ENCODE measurements around the gene CAPN12. TPM values are rescaled to one million over a fixed set of nuclear protein-coding genes. Genes with fewer than 3 reads are reported as not detected.

The CAPN12 gene
- polyA plus RNA-seq, 1 donor (not counting 4 experiments of a cell fraction or from before 2014, with no cell fraction given): 5.6 TPM

- Histone ChIP-seq H4K20me1 (ENCODE audit: control insufficient read depth, extremely low read depth, insufficient read depth, low read length) (peaks cover 4% of the 10 kb centered on the region), H3K36me3 (ENCODE audit: control insufficient read depth in 2 of 2, extremely low read depth in 1 of 2, insufficient read depth in 2 of 2, low read length in 2 of 2) (peaks cover 68 to 80% of the 10 kb centered on the region in 2 experiments), H3K79me2 (ENCODE audit: control insufficient read depth, insufficient read depth, low read length) (peaks cover 58% of the 10 kb centered on the region), H3K4me2 (ENCODE audit: control insufficient read depth, extremely low read depth, insufficient read depth, low read depth, low read length) (no peak overlapping the region), H3K9me1 (ENCODE audit: control insufficient read depth, extremely low read depth, insufficient read depth, low read length) (peaks cover 3% of the 10 kb centered on the region), H3K9me3 (ENCODE audit: control insufficient read depth, low read depth, low read length) (no peaks in the 10 kb centered on the region), H3K27me3 (ENCODE audit: control insufficient read depth, extremely low read depth, insufficient read depth, low read length) (no peaks in the 10 kb centered on the region), H3K4me1 (ENCODE audit: control insufficient read depth, extremely low read depth, insufficient read depth, low read length) (peaks cover 16% of the 10 kb centered on the region), H2AFZ (ENCODE audit: control insufficient read depth, low read length) (no peak overlapping the region), H3K9ac (ENCODE audit: control insufficient read depth, extremely low read depth, insufficient read depth, low read length) (no peak overlapping the region), H3K4me3 (ENCODE audit: control insufficient read depth in 2 of 3, extremely low read depth in 1 of 3, insufficient read depth in 2 of 3, low read depth in 1 of 3, low read length in 3 of 3) (no peak overlapping the region), H3K27ac (ENCODE audit: control insufficient read depth, insufficient read depth, low read length) (no peak overlapping the region)
- TF ChIP-seq CTCF (optimal IDR thresholded peaks at IDR 0.05 in 1 of 3, IDR thresholded peaks at IDR 0.05 in 1 of 3, conservative IDR thresholded peaks at IDR 0.05 in 1 of 3; ENCODE audit: extremely low read depth in 1 of 3, insufficient read depth in 2 of 3, low read length in 3 of 3): no peak
- TF ChIP-seq EZH2 (IDR thresholded peaks at IDR 0.05; ENCODE audit: low read length): no peak
- dilution Hi-C loops (cut with MboI; ENCODE audit: extremely low pct_ligation_motif_present, low sequenced_read_pairs): no loop called here
- no peak for DNase-seq (ENCODE audit: low read depth, low spot score)
- FAIRE-seq: no peak
These were observed 28.7 kb downstream of the CAPN12 start for GRCh38 chr19:38715555-38715954.

DNA sequence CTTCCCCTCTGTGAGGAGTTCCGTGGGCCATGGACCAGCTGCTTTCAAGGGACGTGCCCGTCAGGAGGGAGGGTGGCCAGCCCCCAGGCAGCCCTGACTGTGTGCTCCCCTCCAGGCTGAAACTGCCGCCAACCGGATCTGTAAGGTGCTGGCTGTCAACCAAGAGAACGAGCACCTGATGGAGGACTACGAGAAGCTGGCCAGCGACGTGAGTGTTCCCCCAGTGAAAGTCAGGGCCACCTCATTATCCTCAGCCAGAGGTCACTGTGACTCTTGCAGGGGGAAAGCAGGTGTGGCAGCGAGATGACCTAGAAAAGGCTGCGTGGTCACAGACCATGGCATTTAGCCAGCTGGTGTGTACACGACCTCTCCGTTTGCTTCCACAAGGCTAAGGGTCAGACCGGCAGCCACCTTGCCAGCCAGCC lies 29.9 kb downstream of the CAPN12 start:
- Histone ChIP-seq H3K79me2 (ENCODE audit: control insufficient read depth, insufficient read depth, low read length) (peaks cover 63% of the 10 kb centered on the region), H4K20me1 (ENCODE audit: control insufficient read depth, extremely low read depth, insufficient read depth, low read length) (peaks cover 3% of the 10 kb centered on the region), H3K27ac (ENCODE audit: control insufficient read depth, insufficient read depth, low read length) (no peak overlapping the region), H3K9me3 (ENCODE audit: control insufficient read depth, low read depth, low read length) (no peaks in the 10 kb centered on the region), H3K27me3 (ENCODE audit: control insufficient read depth, extremely low read depth, insufficient read depth, low read length) (no peaks in the 10 kb centered on the region), H3K9ac (ENCODE audit: control insufficient read depth, extremely low read depth, insufficient read depth, low read length) (no peak overlapping the region), H3K4me3 (ENCODE audit: control insufficient read depth in 2 of 3, extremely low read depth in 1 of 3, insufficient read depth in 2 of 3, low read depth in 1 of 3, low read length in 3 of 3) (no peak overlapping the region), H2AFZ (ENCODE audit: control insufficient read depth, low read length) (no peak overlapping the region), H3K4me1 (ENCODE audit: control insufficient read depth, extremely low read depth, insufficient read depth, low read length) (peaks cover 25% of the 10 kb centered on the region), H3K9me1 (ENCODE audit: control insufficient read depth, extremely low read depth, insufficient read depth, low read length) (peaks cover 3% of the 10 kb centered on the region), H3K4me2 (ENCODE audit: control insufficient read depth, extremely low read depth, insufficient read depth, low read depth, low read length) (no peak overlapping the region), H3K36me3 (ENCODE audit: control insufficient read depth in 2 of 2, extremely low read depth in 1 of 2, insufficient read depth in 2 of 2, low read length in 2 of 2) (peaks cover 71 to 81% of the 10 kb centered on the region in 2 experiments)
- FAIRE-seq (no peak), DNase-seq (ENCODE audit: low read depth, low spot score) (no peak)
- TF ChIP-seq CTCF (optimal IDR thresholded peaks at IDR 0.05 in 1 of 3, IDR thresholded peaks at IDR 0.05 in 1 of 3, conservative IDR thresholded peaks at IDR 0.05 in 1 of 3; ENCODE audit: extremely low read depth in 1 of 3, insufficient read depth in 2 of 3, low read length in 3 of 3): no peak
- TF ChIP-seq EZH2 (IDR thresholded peaks at IDR 0.05; ENCODE audit: low read length): no peak
- dilution Hi-C loops (cut with MboI; ENCODE audit: extremely low pct_ligation_motif_present, low sequenced_read_pairs): no loop called here
